Lung (tissue), 12 donors: ENCODE data around the gene IFI16. TPM values are rescaled to one million over a fixed set of nuclear protein-coding genes. Genes with fewer than 3 reads are reported as not detected.
A peak's percentile ranks its signal among the peaks of the same experiment; 100 is the strongest.

Experiments
- ATAC-seq: fragments of 200-7000 bp; cut with Tn5 transposase; one replicate; pipeline ENCODE4 v1.9.1; 2020; ENCODE audit warnings: moderate number of reproducible peaks; ENCODE audit not compliant: insufficient read depth, low FRiP score
- DNase-seq, 3 donors: peaks; one replicate each; pipeline ENCODE4 v3.0.0-alpha.2; 2013 to 2017
- H3K27ac ChIP-seq, 2 donors: one replicate each; pipeline ENCODE4 v1.5.1; 2013; ENCODE audit warnings: mild to moderate bottlenecking in 2 of 2, moderate library complexity in 2 of 2, control low read depth in 1 of 2, inconsistent platforms in 1 of 2, low read depth in 1 of 2, low read length in 1 of 2
- H3K27me3 ChIP-seq, 3 donors: one replicate each; pipeline ENCODE4 v1.5.1; 2013; ENCODE audit warnings: low read length in 2 of 3; ENCODE audit not compliant: control insufficient read depth in 3 of 3, insufficient read depth in 3 of 3
- H3K36me3 ChIP-seq, 4 donors: one replicate each; pipeline ENCODE4 v1.5.1; 2013; ENCODE audit warnings: low read length in 4 of 4, mild to moderate bottlenecking in 1 of 4, moderate library complexity in 1 of 4; ENCODE audit not compliant: control insufficient read depth in 4 of 4, insufficient read depth in 4 of 4
- H3K4me1 ChIP-seq, 5 donors: one replicate each; pipeline ENCODE4 v1.5.1; 2013; ENCODE audit warnings: low read length in 5 of 5, mild to moderate bottlenecking in 2 of 5, moderate library complexity in 1 of 5; ENCODE audit not compliant: control insufficient read depth in 5 of 5, insufficient read depth in 5 of 5
- H3K4me3 ChIP-seq: one replicate; pipeline ENCODE4 v1.5.1; 2013; ENCODE audit warnings: mild to moderate bottlenecking, control low read depth, moderate library complexity
- H3K9ac ChIP-seq, 2 donors: one replicate each; pipeline ENCODE4 v1.5.1; 2013; ENCODE audit warnings: low read length in 2 of 2, control low read depth in 1 of 2; ENCODE audit not compliant: insufficient read depth in 1 of 2
- H3K9me3 ChIP-seq, 4 donors: one replicate each; pipeline ENCODE4 v1.5.1; 2013; ENCODE audit warnings: low read length in 3 of 4, mild to moderate bottlenecking in 1 of 4, moderate library complexity in 1 of 4; ENCODE audit not compliant: control insufficient read depth in 4 of 4, insufficient read depth in 3 of 4
- CTCF ChIP-seq: IDR thresholded peaks from 2 replicates; pipeline ENCODE4 v1.5.1; 2012; ENCODE audit warnings: mild to moderate bottlenecking; ENCODE audit errors: control extremely low read depth, extremely low read depth
- WGBS, 2 donors: extraction: QIAGEN DNeasy Blood & Tissue Kit; methylation state at CpG; one replicate each; pipeline ENCODE4 v1.1.7; 2013; 5-methylcytosine and 5-hydroxymethylcytosine counted together
- polyA plus RNA-seq, 2 donors: library from polyadenylated mRNA; stranded (reverse); fragments of 200-250 nt; gene quantifications; one replicate each; pipeline ENCODE4 v1.2.1, GENCODE V29; 2013
- total RNA-seq, 2 donors: library from RNA; depleted of rRNA in 1 of 2; stranded (reverse); fragments of >200 nt in 1 of 2; gene quantifications; one replicate each; pipeline ENCODE4 v1.2.1, GENCODE V29; 2014 to 2021
- donor health status: control.
- donor health status: control.
- donor health status: Bipolar disorder and iron deficiency.
- donor health status: healthy.
- donor health status: DM: yes; HTN: yes; CAD: no.

Gene IFI16
- total and polyA plus RNA-seq, 4 donors = 60.7 to 124 (median 81.4) TPM

DNA sequence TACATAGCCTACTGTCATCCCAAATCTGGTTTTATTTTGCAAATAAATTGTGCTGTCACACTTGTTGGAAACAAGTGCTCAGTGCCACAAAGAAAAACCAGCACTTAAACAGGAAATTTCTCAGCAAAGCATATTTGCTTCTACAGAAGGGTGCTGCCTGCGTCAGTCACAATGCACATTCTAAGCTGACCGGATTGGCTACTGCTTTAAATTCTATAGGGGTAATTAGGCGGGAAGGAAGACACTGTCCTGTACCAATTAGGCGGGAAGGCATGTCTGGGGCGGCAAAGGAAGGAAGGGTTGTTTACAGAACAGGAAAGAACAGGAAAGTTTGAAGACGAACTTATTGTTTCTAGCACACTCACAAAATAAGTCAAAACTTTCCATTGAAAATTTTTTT, 2.8 kb downstream of the IFI16 start:
- ATAC-seq (no peak), DNase-seq (peak in 2 of 3 donors; percentile 57 to 70)
- Histone ChIP-seq H3K4me1 (peaks cover 0 to 22% (median 8%) of the 10 kb centered on the region in 5 donors), H3K9ac (peak overlapping the region in 1 of 2 donors; percentile 67), H3K27ac (peak overlapping the region; percentile 56 to 88), H3K4me3 (peak overlapping the region; percentile 45), H3K27me3 (no peaks in the 10 kb centered on the region), H3K36me3 (peaks cover 0 to 22% (median 16%) of the 10 kb centered on the region in 4 donors), H3K9me3 (peaks cover 0 to 2% (median 0%) of the 10 kb centered on the region in 4 donors)
- TF ChIP-seq CTCF = no peak
- 8 to 21% methylated on average over 6 of the region's 6 CpGs for WGBS, 2 donors

- Histone ChIP-seq H3K4me1 (peaks cover 0 to 15% (median 7%) of the 10 kb centered on the region in 5 donors), H3K27me3 (no peaks in the 10 kb centered on the region), H3K27ac (peak overlapping the region in 1 of 2 donors; percentile 21), H3K36me3 (peaks cover 5 to 36% (median 19%) of the 10 kb centered on the region in 4 donors), H3K4me3 (no peak overlapping the region), H3K9ac (no peak overlapping the region), H3K9me3 (peaks cover 0 to 2% (median 0%) of the 10 kb centered on the region in 4 donors)
- no peak for TF ChIP-seq CTCF
- 86 to 94% methylated on average over 3 of the region's 3 CpGs for WGBS, 2 donors
- DNase-seq (no peak), ATAC-seq (no peak)
Observed at GRCh38 chr1:159014003-159014571, 4.4 kb downstream of the IFI16 start.

- H3K4me1 ChIP-seq = peaks cover 0 to 15% (median 6%) of the 10 kb centered on the region in 5 donors
- 81 to 83% methylated on average over 3 of the region's 3 CpGs for WGBS, 2 donors
Observed at GRCh38 chr1:159014851-159015250, 5.1 kb downstream of the IFI16 start.

More at GRCh38 chr1:159014851-159015250, 5.1 kb downstream of the IFI16 start:
- peaks cover 0 to 2% (median 0%) of the 10 kb centered on the region in 4 donors for H3K9me3 ChIP-seq
- H3K4me3 ChIP-seq = no peak overlapping the region
- TF ChIP-seq CTCF = no peak
- ATAC-seq (no peak), DNase-seq (no peak)
- H3K9ac ChIP-seq = no peak overlapping the region
- H3K36me3 ChIP-seq = peaks cover 5 to 36% (median 20%) of the 10 kb centered on the region in 4 donors
- H3K27ac ChIP-seq = no peak overlapping the region
- H3K27me3 ChIP-seq = no peaks in the 10 kb centered on the region
